ENCODE data around the gene IRGC. TPM values are rescaled to one million over a fixed set of nuclear protein-coding genes. Genes with fewer than 3 reads are reported as not detected.

IRGC gene
- total and polyA plus RNA-seq, 9 of the 15 experiments (the other 6 are each of a cell fraction or from before 2014, with no cell fraction given), result not detected

- TF ChIP-seq MCM7 (IDR thresholded peaks at IDR 0.05) (no peak), TBL1XR1 (IDR thresholded peaks at IDR 0.05; ENCODE audit: low read length in 2 of 2) (no peak), GABPB2 (CRISPR knock-in tag; conservative IDR thresholded peaks at IDR 0.05) (no peak), ERF (CRISPR knock-in tag; IDR thresholded peaks at IDR 0.05) (no peak), RHOXF2B (CRISPR knock-in tag; conservative IDR thresholded peaks at IDR 0.05) (no peak), STAT5B (CRISPR knock-in tag; IDR thresholded peaks at IDR 0.05) (no peak)
These were observed 31.8 kb downstream of the IRGC start (continued) for GRCh38 chr19:43747557-43748204.

GRCh38 chr19:43748205-43748594 lies 32.3 kb downstream of the IRGC start:
- Histone ChIP-seq H4K20me1 (replicated peaks; ENCODE audit: control insufficient read depth, insufficient read depth, low read length) (no peaks in the 10 kb centered on the region), H3K36me3 (ENCODE audit: control insufficient read depth, insufficient read depth, low read length) (peaks cover 91% of the 10 kb centered on the region), H3K4me1 (replicated peaks in 1 of 2; ENCODE audit: control insufficient read depth in 2 of 2, insufficient read depth in 2 of 2, low read length in 2 of 2) (peaks cover 3 to 9% of the 10 kb centered on the region in 2 experiments), H2AFZ (ENCODE audit: low read depth, low read length) (no peak overlapping the region), H3K9ac (ENCODE audit: insufficient read depth in 1 of 2, low read depth in 2 of 2, low read length in 2 of 2) (peak overlapping the region in 1 of 2 experiments; percentile 53; a peak in 1 of 4 replicates), H3K79me2 (ENCODE audit: control insufficient read depth, insufficient read depth, low read length) (peaks cover 23% of the 10 kb centered on the region), H3K27me3 (ENCODE audit: control insufficient read depth in 2 of 2, insufficient read depth in 2 of 2, low read length in 2 of 2) (no peaks in the 10 kb centered on the region), H3K27ac (ENCODE audit: extremely low read depth, low read depth, low read length) (no peak overlapping the region; the same call in 2 of the 3 replicates), H3K9me3 (replicated peaks; ENCODE audit: control insufficient read depth, insufficient read depth, low read depth, low read length) (no peaks in the 10 kb centered on the region), H3K4me3 (no peak overlapping the region), H3K9me1 (ENCODE audit: control insufficient read depth, insufficient read depth, low read length) (no peaks in the 10 kb centered on the region), H3K4me2 (ENCODE audit: insufficient read depth, low read length) (no peak overlapping the region)
- BruUV-seq (replicated peaks), result no TSS peak
- FAIRE-seq, result no peak
- DNase-seq (ENCODE audit: extremely low read depth in 1 of 4, low spot score in 3 of 4), result no peak
- POLR2A ChIA-PET, result interaction anchor here (0.9 kb wide), 1 partner anchor 61 kb away, joined by 3 read pairs; no protein-coding TSS in a partner anchor
- in situ Hi-C loops (cut with MboI), result loop anchor here (5.0 kb wide), 1 partner anchor 34 kb away; the partner anchor contains the start of gene KCNN4
- CTCF ChIA-PET (ENCODE audit: low intra/inter-chr PET ratio), result interaction anchor here (0.7 kb wide), 1 partner anchor 27 kb away, joined by 3 read pairs; no protein-coding TSS in a partner anchor
- intact Hi-C loops (cut with micrococcal nuclease), result no loop called here
- TF ChIP-seq ZNF143 (CRISPR knock-in tag; IDR thresholded peaks at IDR 0.05), result no peak
- TF ChIP-seq, protein P1, sequence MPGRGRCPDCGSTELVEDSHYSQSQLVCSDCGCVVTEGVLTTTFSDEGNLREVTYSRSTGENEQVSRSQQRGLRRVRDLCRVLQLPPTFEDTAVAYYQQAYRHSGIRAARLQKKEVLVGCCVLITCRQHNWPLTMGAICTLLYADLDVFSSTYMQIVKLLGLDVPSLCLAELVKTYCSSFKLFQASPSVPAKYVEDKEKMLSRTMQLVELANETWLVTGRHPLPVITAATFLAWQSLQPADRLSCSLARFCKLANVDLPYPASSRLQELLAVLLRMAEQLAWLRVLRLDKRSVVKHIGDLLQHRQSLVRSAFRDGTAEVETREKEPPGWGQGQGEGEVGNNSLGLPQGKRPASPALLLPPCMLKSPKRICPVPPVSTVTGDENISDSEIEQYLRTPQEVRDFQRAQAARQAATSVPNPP (IDR thresholded peaks at IDR 0.05; ENCODE audit: borderline replicate concordance, insufficient read depth, insufficient read length), result no peak
- TF ChIP-seq CBX8 (IDR thresholded peaks at IDR 0.05; ENCODE audit: borderline replicate concordance, extremely low read depth, low read depth, low read length, poor library complexity, severe bottlenecking), result no peak
- TF ChIP-seq ZFX (CRISPR knock-in tag; IDR thresholded peaks at IDR 0.05), result no peak
- no peak for TF ChIP-seq ZNF197 (CRISPR knock-in tag; IDR thresholded peaks at IDR 0.05; ENCODE audit: low read depth)
- 94% methylated on average over 4 of the region's 4 CpGs for WGBS (ENCODE audit: insufficient coverage, low coverage, missing lambda C conversion rate)
- no peak for ATAC-seq

Measured in K562 (cell line).